ENCODE measurements around the gene CASP8AP2. TPM values are rescaled to one million over a fixed set of nuclear protein-coding genes. Genes with fewer than 3 reads are reported as not detected.

The CASP8AP2 gene
- total and polyA plus RNA-seq, 2 experiments from 2014 or later = 31.3 to 75.5 TPM

- Mint-ChIP-seq H3K4me1 (peaks cover 4% of the 10 kb centered on the region; the same call in 2 of the 3 replicates), H3K4me3 (no peak overlapping the region), H3K27me3 (ENCODE audit: insufficient read depth, low read depth, poor library complexity) (peaks cover 4% of the 10 kb centered on the region), H3K27ac (peak overlapping the region; percentile 57; the same call in 1 of the 2 replicates), H3K36me3 (ENCODE audit: low read depth) (peaks cover 24% of the 10 kb centered on the region), H3K9me3 (no peaks in the 10 kb centered on the region)
- Histone ChIP-seq H3F3A (replicated peaks; ENCODE audit: low read depth) (no peaks in the 10 kb centered on the region), H3K4me1 (ENCODE audit: insufficient read depth) (no peaks in the 10 kb centered on the region), H2AFZ (no peak overlapping the region), H3K9me2 (ENCODE audit: insufficient read depth) (no peaks in the 10 kb centered on the region), H3K4me3 (no peak overlapping the region), H3K79me2 (replicated peaks; ENCODE audit: insufficient read depth) (peaks cover 97% of the 10 kb centered on the region), H3K27me3 (ENCODE audit: insufficient read depth) (no peaks in the 10 kb centered on the region), H3K27ac (ENCODE audit: low read depth) (no peak overlapping the region), H3K4me2 (no peak overlapping the region), H3K36me3 (ENCODE audit: insufficient read depth) (peaks cover 17% of the 10 kb centered on the region), H4K20me1 (replicated peaks; ENCODE audit: insufficient read depth) (peaks cover 45% of the 10 kb centered on the region)
- TF ChIP-seq ZNF462 (CRISPR knock-in tag; IDR thresholded peaks at IDR 0.05) (no peak), ZNF331 (CRISPR knock-in tag; IDR thresholded peaks at IDR 0.05; ENCODE audit: low read depth) (no peak), JUNB (IDR thresholded peaks at IDR 0.05; ENCODE audit: unreplicated experiment) (no peak), POLR2AphosphoS5 (IDR thresholded peaks at IDR 0.05; ENCODE audit: low read depth) (no peak), CREB1 (CRISPR knock-in tag; IDR thresholded peaks at IDR 0.05; ENCODE audit: low read depth) (no peak), STAT1 (IDR thresholded peaks at IDR 0.05; ENCODE audit: unreplicated experiment) (no peak), NANOG (IDR thresholded peaks at IDR 0.05; ENCODE audit: borderline replicate concordance) (no peak), ZNF114 (CRISPR knock-in tag; IDR thresholded peaks at IDR 0.05) (no peak), CTCF (conservative IDR thresholded peaks at IDR 0.05; ENCODE audit: low read depth in 2 of 2) (no peak), EZH2 (IDR thresholded peaks at IDR 0.05; ENCODE audit: low read depth, unreplicated experiment) (no peak), EZH2phosphoT487 (IDR thresholded peaks at IDR 0.05; ENCODE audit: unreplicated experiment) (no peak)
- TF ChIP-seq, protein P1, sequence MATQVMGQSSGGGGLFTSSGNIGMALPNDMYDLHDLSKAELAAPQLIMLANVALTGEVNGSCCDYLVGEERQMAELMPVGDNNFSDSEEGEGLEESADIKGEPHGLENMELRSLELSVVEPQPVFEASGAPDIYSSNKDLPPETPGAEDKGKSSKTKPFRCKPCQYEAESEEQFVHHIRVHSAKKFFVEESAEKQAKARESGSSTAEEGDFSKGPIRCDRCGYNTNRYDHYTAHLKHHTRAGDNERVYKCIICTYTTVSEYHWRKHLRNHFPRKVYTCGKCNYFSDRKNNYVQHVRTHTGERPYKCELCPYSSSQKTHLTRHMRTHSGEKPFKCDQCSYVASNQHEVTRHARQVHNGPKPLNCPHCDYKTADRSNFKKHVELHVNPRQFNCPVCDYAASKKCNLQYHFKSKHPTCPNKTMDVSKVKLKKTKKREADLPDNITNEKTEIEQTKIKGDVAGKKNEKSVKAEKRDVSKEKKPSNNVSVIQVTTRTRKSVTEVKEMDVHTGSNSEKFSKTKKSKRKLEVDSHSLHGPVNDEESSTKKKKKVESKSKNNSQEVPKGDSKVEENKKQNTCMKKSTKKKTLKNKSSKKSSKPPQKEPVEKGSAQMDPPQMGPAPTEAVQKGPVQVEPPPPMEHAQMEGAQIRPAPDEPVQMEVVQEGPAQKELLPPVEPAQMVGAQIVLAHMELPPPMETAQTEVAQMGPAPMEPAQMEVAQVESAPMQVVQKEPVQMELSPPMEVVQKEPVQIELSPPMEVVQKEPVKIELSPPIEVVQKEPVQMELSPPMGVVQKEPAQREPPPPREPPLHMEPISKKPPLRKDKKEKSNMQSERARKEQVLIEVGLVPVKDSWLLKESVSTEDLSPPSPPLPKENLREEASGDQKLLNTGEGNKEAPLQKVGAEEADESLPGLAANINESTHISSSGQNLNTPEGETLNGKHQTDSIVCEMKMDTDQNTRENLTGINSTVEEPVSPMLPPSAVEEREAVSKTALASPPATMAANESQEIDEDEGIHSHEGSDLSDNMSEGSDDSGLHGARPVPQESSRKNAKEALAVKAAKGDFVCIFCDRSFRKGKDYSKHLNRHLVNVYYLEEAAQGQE (IDR thresholded peaks at IDR 0.05; ENCODE audit: unreplicated experiment) = no peak
- TF ChIP-seq, protein P2, sequence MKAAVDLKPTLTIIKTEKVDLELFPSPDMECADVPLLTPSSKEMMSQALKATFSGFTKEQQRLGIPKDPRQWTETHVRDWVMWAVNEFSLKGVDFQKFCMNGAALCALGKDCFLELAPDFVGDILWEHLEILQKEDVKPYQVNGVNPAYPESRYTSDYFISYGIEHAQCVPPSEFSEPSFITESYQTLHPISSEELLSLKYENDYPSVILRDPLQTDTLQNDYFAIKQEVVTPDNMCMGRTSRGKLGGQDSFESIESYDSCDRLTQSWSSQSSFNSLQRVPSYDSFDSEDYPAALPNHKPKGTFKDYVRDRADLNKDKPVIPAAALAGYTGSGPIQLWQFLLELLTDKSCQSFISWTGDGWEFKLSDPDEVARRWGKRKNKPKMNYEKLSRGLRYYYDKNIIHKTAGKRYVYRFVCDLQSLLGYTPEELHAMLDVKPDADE (IDR thresholded peaks at IDR 0.05) = no peak
- ATAC-seq (no peak), DNase-seq (ENCODE audit: low spot score) (no peak)
Measured at GRCh38 chr6:89843070-89843469, 13.4 kb downstream of the CASP8AP2 start.
